Lung (tissue), 12 donors: Measurements from ENCODE around the gene DDHD1. TPM values are rescaled to one million over a fixed set of nuclear protein-coding genes. Genes with fewer than 3 reads are reported as not detected.
"Not testable (repeated sequence)": the region's sequence is repeated elsewhere in the genome, so short reads cannot be mapped to it uniquely, and the experiment has no call there.

ENCODE experiments used
- ATAC-seq: fragments of 200-7000 bp; cut with Tn5 transposase; one replicate; pipeline ENCODE4 v1.9.1; 2020; ENCODE audit warnings: moderate number of reproducible peaks; ENCODE audit not compliant: insufficient read depth, low FRiP score
- DNase-seq, 3 donors: peaks; one replicate each; pipeline ENCODE4 v3.0.0-alpha.2; 2013 to 2017
- H3K27ac ChIP-seq, 2 donors: one replicate each; pipeline ENCODE4 v1.5.1; 2013; ENCODE audit warnings: mild to moderate bottlenecking in 2 of 2, moderate library complexity in 2 of 2, control low read depth in 1 of 2, inconsistent platforms in 1 of 2, low read depth in 1 of 2, low read length in 1 of 2
- H3K27me3 ChIP-seq, 3 donors: one replicate each; pipeline ENCODE4 v1.5.1; 2013; ENCODE audit warnings: low read length in 2 of 3; ENCODE audit not compliant: control insufficient read depth in 3 of 3, insufficient read depth in 3 of 3
- H3K36me3 ChIP-seq, 4 donors: one replicate each; pipeline ENCODE4 v1.5.1; 2013; ENCODE audit warnings: low read length in 4 of 4, mild to moderate bottlenecking in 1 of 4, moderate library complexity in 1 of 4; ENCODE audit not compliant: control insufficient read depth in 4 of 4, insufficient read depth in 4 of 4
- H3K4me1 ChIP-seq, 5 donors: one replicate each; pipeline ENCODE4 v1.5.1; 2013; ENCODE audit warnings: low read length in 5 of 5, mild to moderate bottlenecking in 2 of 5, moderate library complexity in 1 of 5; ENCODE audit not compliant: control insufficient read depth in 5 of 5, insufficient read depth in 5 of 5
- H3K4me3 ChIP-seq: one replicate; pipeline ENCODE4 v1.5.1; 2013; ENCODE audit warnings: mild to moderate bottlenecking, control low read depth, moderate library complexity
- H3K9ac ChIP-seq, 2 donors: one replicate each; pipeline ENCODE4 v1.5.1; 2013; ENCODE audit warnings: low read length in 2 of 2, control low read depth in 1 of 2; ENCODE audit not compliant: insufficient read depth in 1 of 2
- H3K9me3 ChIP-seq, 4 donors: one replicate each; pipeline ENCODE4 v1.5.1; 2013; ENCODE audit warnings: low read length in 3 of 4, mild to moderate bottlenecking in 1 of 4, moderate library complexity in 1 of 4; ENCODE audit not compliant: control insufficient read depth in 4 of 4, insufficient read depth in 3 of 4
- WGBS, 2 donors: extraction: QIAGEN DNeasy Blood & Tissue Kit; methylation state at CpG; one replicate each; pipeline ENCODE4 v1.1.7; 2013; 5-methylcytosine and 5-hydroxymethylcytosine counted together
- polyA plus RNA-seq, 2 donors: library from polyadenylated mRNA; stranded (reverse); fragments of 200-250 nt; gene quantifications; one replicate each; pipeline ENCODE4 v1.2.1, GENCODE V29; 2013
- total RNA-seq, 2 donors: library from RNA; depleted of rRNA in 1 of 2; stranded (reverse); fragments of >200 nt in 1 of 2; gene quantifications; one replicate each; pipeline ENCODE4 v1.2.1, GENCODE V29; 2014 to 2021
- TF ChIP-seq, protein P1 (sequence below): IDR thresholded peaks from 2 replicates; pipeline ENCODE4 v1.5.1; 2012; ENCODE audit warnings: mild to moderate bottlenecking; ENCODE audit errors: control extremely low read depth, extremely low read depth
- donor health status: control.
- donor health status: control.
- donor health status: Bipolar disorder and iron deficiency.
- donor health status: healthy.
- donor health status: DM: yes; HTN: yes; CAD: no.

DDHD1 gene
- total and polyA plus RNA-seq, 4 donors, result 3.6 to 38.0 (median 9.9) TPM

DNA sequence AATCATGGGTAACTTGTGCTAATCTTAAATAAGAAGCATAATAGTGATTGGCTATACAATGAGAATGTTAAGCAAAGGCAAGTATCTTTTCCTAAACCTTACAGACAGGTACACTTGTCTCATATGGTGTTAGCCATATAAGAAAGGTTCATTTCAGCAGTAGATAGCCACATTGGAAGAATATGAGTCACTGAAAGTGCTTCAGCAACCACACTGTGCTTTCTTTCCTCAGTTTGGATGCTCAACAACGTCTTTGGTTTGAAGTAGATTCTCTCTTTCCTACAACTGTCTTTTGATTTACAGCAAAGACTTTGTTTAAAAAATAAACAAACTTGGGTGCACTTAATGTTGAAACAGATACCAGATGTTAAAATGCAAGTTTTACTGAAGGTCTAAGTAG lies 8.9 kb downstream of the DDHD1 start:
- H3K27ac ChIP-seq, result no peak overlapping the region
- H3K9me3 ChIP-seq, result peaks cover 0 to 15% (median 6%) of the 10 kb centered on the region in 4 donors
- H3K4me3 ChIP-seq, result no peak overlapping the region
- 57 to 89% methylated on average over 1 of the region's 1 CpG for WGBS, 2 donors
- DNase-seq, result no peak
- no peak for ATAC-seq
- H3K36me3 ChIP-seq, result peaks cover 0 to 4% (median 0%) of the 10 kb centered on the region in 4 donors
- TF ChIP-seq, protein P1, sequence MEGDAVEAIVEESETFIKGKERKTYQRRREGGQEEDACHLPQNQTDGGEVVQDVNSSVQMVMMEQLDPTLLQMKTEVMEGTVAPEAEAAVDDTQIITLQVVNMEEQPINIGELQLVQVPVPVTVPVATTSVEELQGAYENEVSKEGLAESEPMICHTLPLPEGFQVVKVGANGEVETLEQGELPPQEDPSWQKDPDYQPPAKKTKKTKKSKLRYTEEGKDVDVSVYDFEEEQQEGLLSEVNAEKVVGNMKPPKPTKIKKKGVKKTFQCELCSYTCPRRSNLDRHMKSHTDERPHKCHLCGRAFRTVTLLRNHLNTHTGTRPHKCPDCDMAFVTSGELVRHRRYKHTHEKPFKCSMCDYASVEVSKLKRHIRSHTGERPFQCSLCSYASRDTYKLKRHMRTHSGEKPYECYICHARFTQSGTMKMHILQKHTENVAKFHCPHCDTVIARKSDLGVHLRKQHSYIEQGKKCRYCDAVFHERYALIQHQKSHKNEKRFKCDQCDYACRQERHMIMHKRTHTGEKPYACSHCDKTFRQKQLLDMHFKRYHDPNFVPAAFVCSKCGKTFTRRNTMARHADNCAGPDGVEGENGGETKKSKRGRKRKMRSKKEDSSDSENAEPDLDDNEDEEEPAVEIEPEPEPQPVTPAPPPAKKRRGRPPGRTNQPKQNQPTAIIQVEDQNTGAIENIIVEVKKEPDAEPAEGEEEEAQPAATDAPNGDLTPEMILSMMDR, result no peak
- no peaks in the 10 kb centered on the region for H3K27me3 ChIP-seq
- H3K4me1 ChIP-seq, result no peaks in the 10 kb centered on the region
- no peak overlapping the region for H3K9ac ChIP-seq

DNA sequence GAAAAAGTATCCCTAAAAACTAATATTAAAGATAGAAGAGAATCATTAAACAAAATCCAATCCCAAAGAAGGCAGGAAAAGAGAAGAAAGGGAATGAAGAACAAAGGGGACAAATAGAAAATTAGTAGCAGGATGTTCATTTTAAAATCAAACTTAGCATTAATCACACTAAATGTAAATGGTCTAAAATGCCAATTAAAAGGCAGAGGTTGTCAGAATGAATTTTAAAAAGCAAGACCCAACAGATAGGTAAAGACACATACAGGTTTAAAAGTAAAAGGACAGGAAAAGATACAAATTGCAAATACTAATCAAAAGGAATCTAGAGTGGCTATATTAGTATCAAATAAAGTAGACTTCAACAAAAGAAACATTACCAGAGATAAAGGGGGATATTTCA lies 12.5 kb downstream of the DDHD1 start:
- Histone ChIP-seq H3K27ac (no peak overlapping the region), H3K9me3 (peaks cover 0 to 29% (median 6%) of the 10 kb centered on the region in 4 donors), H3K36me3 (peaks cover 0 to 8% (median 0%) of the 10 kb centered on the region in 4 donors), H3K27me3 (no peaks in the 10 kb centered on the region), H3K4me1 (no peaks in the 10 kb centered on the region), H3K9ac (no peak overlapping the region), H3K4me3 (no peak overlapping the region)
- TF ChIP-seq, protein P1, result no peak
- no peak for ATAC-seq
- no peak for DNase-seq

DNA sequence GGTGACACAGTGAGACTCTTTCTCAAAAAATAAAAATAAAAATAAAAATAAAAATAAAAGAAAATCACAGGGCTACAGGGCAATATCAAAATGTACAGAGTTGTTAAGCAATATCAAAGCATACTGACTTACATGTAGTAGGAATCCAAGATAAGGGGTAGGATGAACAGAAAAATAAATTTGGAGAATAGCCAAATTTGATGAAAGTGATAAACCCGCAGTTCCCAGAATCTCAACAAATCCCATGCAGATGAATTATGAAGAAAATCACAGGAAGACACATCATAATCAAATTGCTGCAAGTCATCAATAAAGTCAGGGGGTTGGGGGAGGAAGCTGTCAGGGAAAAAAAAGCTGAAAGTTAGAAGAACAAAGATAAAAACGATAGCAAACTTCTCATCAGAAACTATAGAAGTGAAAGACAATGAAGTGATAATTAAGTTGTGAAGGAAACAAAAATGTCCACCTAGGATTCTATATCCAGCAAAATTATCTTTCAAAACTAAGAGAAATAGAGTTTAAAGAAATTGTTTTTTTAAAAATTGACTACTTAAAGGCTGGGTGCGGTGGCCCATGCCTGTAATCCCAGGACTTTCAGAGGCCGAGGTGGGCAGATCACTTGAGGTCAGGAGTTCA lies 15.4 kb downstream of the DDHD1 start:
- peaks cover 0 to 8% (median 0%) of the 10 kb centered on the region in 4 donors for H3K36me3 ChIP-seq
- TF ChIP-seq, protein P1, result no peak
- ATAC-seq (no peak), DNase-seq (no peak)
- H3K9me3 ChIP-seq, result peaks cover 0 to 27% (median 6%) of the 10 kb centered on the region in 4 donors
- H3K4me3 ChIP-seq, result no peak overlapping the region
- no peaks in the 10 kb centered on the region for H3K27me3 ChIP-seq
- 71 to 97% methylated on average over 4 of the region's 4 CpGs for WGBS, 2 donors
- H3K9ac ChIP-seq, result no peak overlapping the region
- H3K27ac ChIP-seq, result no peak overlapping the region
- H3K4me1 ChIP-seq, result peaks cover 0 to 2% (median 0%) of the 10 kb centered on the region in 5 donors

DNA sequence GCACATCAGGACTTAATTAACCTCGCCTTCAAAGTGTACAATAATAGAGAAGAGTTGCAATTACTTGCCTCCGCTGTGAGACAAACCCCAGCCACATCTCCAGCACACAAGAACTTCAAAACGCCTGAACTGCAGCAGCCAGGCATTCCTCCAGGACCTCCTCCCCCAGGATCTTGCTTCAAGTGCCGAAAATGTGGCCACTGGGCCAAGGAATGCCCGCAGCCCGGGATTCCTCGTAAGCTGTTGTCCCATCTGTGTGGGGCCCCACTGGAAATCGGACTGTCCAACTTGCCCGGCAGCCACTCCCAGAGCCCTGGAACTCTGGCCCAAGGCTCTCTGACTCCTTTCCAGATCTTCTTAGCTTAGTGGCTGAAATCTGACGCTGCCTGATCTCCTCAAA lies 22.6 kb downstream of the DDHD1 start:
- H3K27ac ChIP-seq, ATAC-seq, H3K27me3 ChIP-seq, H3K4me1 ChIP-seq, H3K4me3 ChIP-seq, DNase-seq, H3K9ac ChIP-seq, H3K36me3 ChIP-seq, H3K9me3 ChIP-seq: not testable (repeated sequence)
- WGBS, 2 donors, result 92 to 97% methylated on average over 10 of the region's 10 CpGs
